SK-N-SH treated with all-trans-retinoic acid at 6 μM for 48 hours (cell line): ENCODE results near the gene CCDC182.

ENCODE experiments used
- ATAC-seq: fragments of 200-7000 bp; cut with Tn5 transposase; 3 replicates; pipeline ENCODE4 v1.9.1; 2020; ENCODE audit warnings: mild to moderate bottlenecking, moderate library complexity
- ARNTL ChIP-seq: fragments of 450-650 bp; formaldehyde crosslinking; IDR thresholded peaks from 2 replicates; pipeline ENCODE4 v1.5.0; 2020; ENCODE audit warnings: low read depth, mild to moderate bottlenecking, moderate library complexity, borderline replicate concordance
- BACH2 ChIP-seq: fragments of 250-450 bp; sonication (Bioruptor Pico); IDR thresholded peaks from 2 replicates; pipeline ENCODE4 v1.9.0; 2021; ENCODE audit warnings: mild to moderate bottlenecking, borderline replicate concordance
- CREB5 ChIP-seq: fragments of 250-450 bp; sonication (Bioruptor Pico); IDR thresholded peaks from 2 replicates; pipeline ENCODE4 v1.5.1; 2020; ENCODE audit warnings: low read depth, mild to moderate bottlenecking, moderate library complexity
- CSRNP3 ChIP-seq: fragments of 250-450 bp; sonication (Bioruptor Pico); IDR thresholded peaks from 2 replicates; pipeline ENCODE4 v1.5.1; 2021; ENCODE audit warnings: mild to moderate bottlenecking, moderate library complexity
- ESRRG ChIP-seq: fragments of 250-450 bp; sonication (Bioruptor Pico); IDR thresholded peaks from 2 replicates; pipeline ENCODE4 v1.6.1; 2021; ENCODE audit warnings: mild to moderate bottlenecking
- GLIS3 ChIP-seq: fragments of 250-450 bp; sonication (Bioruptor Pico); IDR thresholded peaks from 2 replicates; pipeline ENCODE4 v1.5.0; 2020; ENCODE audit warnings: mild to moderate bottlenecking, moderate library complexity
- ISL1 ChIP-seq: fragments of 250-450 bp; sonication (Bioruptor Pico); IDR thresholded peaks from 2 replicates; pipeline ENCODE4 v2.1.2; 2022; ENCODE audit warnings: mild to moderate bottlenecking, moderate library complexity
- OSR1 ChIP-seq: fragments of 250-450 bp; sonication (Bioruptor Pico); IDR thresholded peaks from 2 replicates; pipeline ENCODE4 v1.8.0; 2022; ENCODE audit warnings: moderate library complexity, mild to moderate bottlenecking, inconsistent platforms
- PATZ1 ChIP-seq: fragments of 250-450 bp; sonication (Bioruptor Pico); IDR thresholded peaks from 2 replicates; pipeline ENCODE4 v1.8.0; 2020; ENCODE audit warnings: mild to moderate bottlenecking, moderate library complexity, borderline replicate concordance
- SNAI2 ChIP-seq: fragments of 250-450 bp; sonication (Bioruptor Pico); IDR thresholded peaks from 2 replicates; pipeline ENCODE4 v1.5.0; 2020; ENCODE audit warnings: mild to moderate bottlenecking, moderate library complexity
- TCF4 ChIP-seq: fragments of 250-450 bp; sonication (Bioruptor Pico); IDR thresholded peaks from 2 replicates; pipeline ENCODE4 v1.8.0; 2021; ENCODE audit warnings: mild to moderate bottlenecking, moderate library complexity, borderline replicate concordance
- TSHZ2 ChIP-seq: fragments of 250-450 bp; sonication (Bioruptor Pico); IDR thresholded peaks from 2 replicates; pipeline ENCODE4 v1.5.0; 2020; ENCODE audit warnings: mild to moderate bottlenecking, moderate library complexity
- ZC3H10 ChIP-seq: fragments of 250-450 bp; sonication (Bioruptor Pico); IDR thresholded peaks from 2 replicates; pipeline ENCODE4 v1.5.1; 2021; ENCODE audit warnings: mild to moderate bottlenecking, moderate library complexity
- ZFP3 ChIP-seq: fragments of 250-450 bp; sonication (Bioruptor Pico); IDR thresholded peaks from 2 replicates; pipeline ENCODE4 v1.5.0; 2020; ENCODE audit warnings: mild to moderate bottlenecking, moderate library complexity
- ZFP30 ChIP-seq: fragments of 450-650 bp; formaldehyde crosslinking; IDR thresholded peaks from 2 replicates; pipeline ENCODE4 v1.5.0; 2022; ENCODE audit warnings: mild to moderate bottlenecking, moderate library complexity
- ZNF70 ChIP-seq: fragments of 450-650 bp; formaldehyde crosslinking; IDR thresholded peaks from 2 replicates; pipeline ENCODE4 v1.5.0; 2020; ENCODE audit warnings: mild to moderate bottlenecking, moderate library complexity

The CCDC182 gene

GRCh38 chr17:57755480-57756070 is 10.5 kb upstream of the CCDC182 start:
- TF ChIP-seq GLIS3 (CRISPR knock-in tag) (no peak), ZFP3 (CRISPR knock-in tag) (no peak), BACH2 (CRISPR knock-in tag) (no peak), CREB5 (CRISPR knock-in tag) (no peak), SNAI2 (CRISPR knock-in tag) (no peak), CSRNP3 (CRISPR knock-in tag) (no peak), ZC3H10 (CRISPR knock-in tag) (no peak), ESRRG (CRISPR knock-in tag) (no peak), ARNTL (CRISPR knock-in tag) (no peak), ZFP30 (CRISPR knock-in tag) (no peak)
- ATAC-seq, result 0 out of 3 replicates have a peak, but pooled peaks have one; percentile 21

GRCh38 chr17:57752031-57752905 is 7.2 kb upstream of the CCDC182 start:
- ATAC-seq, result no peak; the same call in 2 of the 3 replicates
- peak; percentile 48; the same call in 1 of the 2 replicates for TF ChIP-seq TSHZ2 (CRISPR knock-in tag)
- no peak for TF ChIP-seq GLIS3 (CRISPR knock-in tag)
- TF ChIP-seq ISL1 (CRISPR knock-in tag), result no peak
- peak; percentile 38 for TF ChIP-seq ZNF70 (CRISPR knock-in tag)
- TF ChIP-seq PATZ1 (CRISPR knock-in tag), result no peak
- no peak for TF ChIP-seq OSR1
- TF ChIP-seq CREB5 (CRISPR knock-in tag), result no peak
- no peak for TF ChIP-seq TCF4 (CRISPR knock-in tag)
- TF ChIP-seq BACH2 (CRISPR knock-in tag), result no peak
- TF ChIP-seq ZFP3 (CRISPR knock-in tag), result no peak

GRCh38 chr17:57751348-57751971 is 6.4 kb upstream of the CCDC182 start:
- ATAC-seq, result no peak

More at GRCh38 chr17:57751348-57751971, 6.4 kb upstream of the CCDC182 start:
- TF ChIP-seq ISL1 (CRISPR knock-in tag), result no peak
- no peak for TF ChIP-seq PATZ1 (CRISPR knock-in tag)
